ENCODE results near the gene ELOVL2.

ELOVL2 gene

DNA sequence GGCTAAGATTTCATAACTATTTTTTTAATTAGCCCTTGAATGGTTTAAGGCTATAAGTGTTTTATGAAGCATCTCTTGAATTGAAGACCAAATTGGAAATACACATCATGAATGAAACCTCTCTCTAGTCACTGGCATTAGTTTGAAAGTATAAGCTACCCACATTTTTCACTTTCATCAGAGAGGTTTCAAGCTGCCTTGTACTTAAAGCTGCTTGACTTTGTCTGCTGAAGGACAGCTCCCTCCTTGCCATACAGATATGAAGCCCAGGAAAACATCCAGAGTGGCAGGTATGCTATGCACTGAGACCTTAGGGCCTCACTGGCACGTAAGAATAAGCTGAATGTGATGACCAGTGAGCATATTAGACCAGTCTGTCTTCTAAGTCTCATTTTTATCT lies 62.7 kb downstream of the ELOVL2 start:
- DNase-seq (ENCODE audit: low read depth in 2 of 2) = no peak

DNA sequence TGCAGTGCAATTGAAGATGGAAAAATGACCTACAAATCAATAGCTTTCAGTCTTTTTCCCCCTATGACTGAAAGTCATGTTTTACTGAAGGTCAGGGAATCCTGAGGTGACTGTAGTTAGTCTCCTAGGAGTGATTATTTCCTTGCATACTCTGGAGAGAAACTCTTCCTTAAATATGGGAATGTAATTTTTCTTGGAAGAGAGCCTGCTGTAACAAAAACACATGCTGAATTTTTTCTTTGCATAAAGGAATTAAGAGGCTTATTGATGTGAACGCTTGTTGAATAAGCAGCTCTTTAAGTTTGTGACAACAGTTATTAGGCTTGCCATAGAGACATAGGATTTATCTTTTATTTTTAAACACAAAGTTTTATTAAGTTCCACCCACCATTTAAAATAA lies 64.5 kb downstream of the ELOVL2 start:
- no peak for DNase-seq (ENCODE audit: low read depth in 2 of 2)

DNA sequence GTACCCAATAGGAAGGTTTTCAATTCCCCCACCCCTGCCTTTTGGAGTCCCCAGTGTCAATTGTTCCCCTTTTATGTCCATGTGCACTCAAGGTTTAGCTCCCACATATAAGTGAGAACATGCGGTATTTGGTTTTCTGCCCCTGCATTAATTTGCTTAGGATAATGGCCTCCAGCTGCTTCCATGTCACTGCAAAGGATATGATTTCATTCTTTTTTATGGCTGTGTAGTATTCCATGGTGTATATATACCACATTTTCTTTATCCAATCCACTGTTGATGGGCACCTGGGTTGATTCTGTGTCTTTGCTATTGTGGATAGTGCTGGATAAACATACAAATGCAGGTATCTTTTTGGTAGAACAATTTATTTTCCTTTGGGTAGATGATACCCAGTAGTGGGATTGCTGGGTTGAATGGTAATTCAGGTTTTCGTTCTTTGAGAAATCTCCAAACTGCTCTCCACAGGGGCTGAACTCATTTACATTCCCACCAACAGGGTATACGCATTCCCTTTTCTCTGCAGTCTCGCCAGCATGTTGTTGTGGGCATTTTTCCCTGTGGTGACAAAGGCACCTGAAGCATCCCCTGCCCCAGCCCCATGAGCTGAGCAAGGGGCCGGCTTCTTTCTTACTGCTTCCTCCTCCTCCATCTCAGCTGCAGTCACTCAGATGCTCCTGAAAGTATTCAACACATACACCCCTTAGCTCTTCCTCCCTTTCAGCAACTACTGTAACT lies 66.7 kb downstream of the ELOVL2 start:
- DNase-seq (ENCODE audit: low read depth in 2 of 2) = no peak

DNA sequence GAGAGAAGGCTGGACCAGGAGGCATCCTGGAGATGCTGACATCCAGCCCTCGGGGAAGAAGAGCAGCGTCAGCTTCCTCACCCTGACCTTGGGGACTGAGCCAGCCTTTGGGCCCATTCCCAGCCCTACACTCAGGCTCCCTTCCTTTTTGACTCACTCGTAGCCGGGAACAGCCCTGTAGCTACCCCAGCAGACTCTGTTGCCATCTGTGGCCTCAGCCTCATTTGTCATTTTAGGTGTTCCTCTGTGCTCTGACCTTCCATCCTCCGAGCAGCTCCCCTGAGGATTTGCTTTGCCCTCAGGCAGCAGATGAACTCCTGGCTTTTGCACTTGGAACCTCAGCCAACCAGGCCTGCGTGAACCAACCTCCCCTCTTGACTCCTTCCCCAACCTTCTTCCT lies 67.5 kb downstream of the ELOVL2 start:
- no peak for DNase-seq (ENCODE audit: low read depth in 2 of 2)

DNA sequence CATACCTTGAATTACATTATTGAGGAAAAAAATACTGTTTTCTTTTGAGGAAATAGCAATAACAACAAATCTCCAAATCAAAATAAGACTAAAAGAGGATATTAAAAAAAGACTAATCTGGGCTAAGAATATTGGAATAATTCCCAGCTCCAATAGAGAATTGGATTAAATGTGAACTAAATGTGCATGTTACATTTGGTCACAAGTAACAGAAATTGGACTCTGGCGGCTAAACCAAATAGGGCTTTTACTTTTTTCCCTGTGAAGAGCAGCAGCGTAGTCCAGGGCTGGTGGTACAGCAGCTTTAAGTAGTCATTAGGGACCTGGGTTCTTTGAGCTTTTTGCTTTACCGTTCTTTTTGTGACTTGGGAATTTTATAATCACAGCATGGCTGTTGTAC lies 71.9 kb downstream of the ELOVL2 start:
- no peak for DNase-seq (ENCODE audit: low read depth in 2 of 2)

DNA sequence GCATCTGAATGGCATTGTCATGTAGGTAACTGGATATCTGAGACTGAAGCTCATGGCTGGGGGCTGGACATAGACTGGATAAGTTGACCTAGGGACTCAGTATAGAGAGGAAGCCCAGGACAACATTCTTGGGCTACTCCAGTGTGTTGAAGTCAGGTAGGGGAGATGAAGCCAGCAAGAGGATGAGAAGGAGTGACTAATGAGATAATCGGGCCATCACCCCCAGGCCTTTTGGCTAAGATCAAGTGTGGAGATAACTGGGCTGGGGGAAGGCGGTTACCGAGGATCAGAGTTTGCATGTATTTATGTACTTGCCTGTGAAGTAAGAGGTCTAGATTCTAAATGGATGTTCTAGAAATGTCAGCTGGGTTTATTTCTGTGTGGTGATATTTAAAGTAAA lies 73.4 kb downstream of the ELOVL2 start:
- DNase-seq (ENCODE audit: low read depth in 2 of 2) = no peak

DNA sequence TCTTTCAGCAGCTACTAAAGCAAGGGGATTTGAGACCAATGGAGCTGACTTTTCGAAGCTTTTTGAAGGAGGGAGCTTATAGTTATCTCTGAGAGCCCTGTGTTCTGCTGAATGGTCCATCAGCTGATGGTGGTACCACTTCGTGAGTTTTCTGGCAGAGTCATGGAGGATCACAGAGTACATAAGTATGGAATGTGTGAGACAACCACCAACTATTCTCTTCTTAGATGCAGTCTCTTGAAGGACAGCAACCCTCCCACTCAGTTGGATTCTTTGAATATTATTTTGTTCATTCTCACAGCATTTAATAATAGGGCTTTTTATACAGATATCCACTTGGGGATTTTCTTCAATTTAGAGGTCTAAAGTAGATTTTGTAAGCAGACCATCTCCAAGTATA lies 75.3 kb downstream of the ELOVL2 start:
- peak; percentile 15 to 21 for DNase-seq (ENCODE audit: low read depth in 2 of 2)

DNA sequence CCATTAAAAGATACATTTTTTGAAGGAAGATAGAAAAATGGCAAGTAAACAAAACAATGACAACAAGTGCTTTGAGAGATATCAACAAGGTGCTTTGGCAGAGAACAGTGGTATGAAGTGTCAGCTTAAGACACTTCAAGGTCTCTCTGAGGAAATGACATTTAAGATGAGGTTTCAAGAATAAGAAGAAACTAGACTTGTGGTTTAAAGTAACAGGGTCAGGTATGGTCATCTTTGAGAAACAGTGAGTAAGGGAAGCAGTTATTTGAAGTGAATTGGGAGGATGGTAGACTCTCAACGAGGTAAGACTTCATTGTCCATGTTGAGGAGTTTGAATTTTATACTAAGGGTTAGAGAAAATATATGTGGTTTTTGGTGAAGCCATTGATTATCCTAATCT lies 79.4 kb downstream of the ELOVL2 start:
- DNase-seq (ENCODE audit: low read depth in 2 of 2) = no peak

DNA sequence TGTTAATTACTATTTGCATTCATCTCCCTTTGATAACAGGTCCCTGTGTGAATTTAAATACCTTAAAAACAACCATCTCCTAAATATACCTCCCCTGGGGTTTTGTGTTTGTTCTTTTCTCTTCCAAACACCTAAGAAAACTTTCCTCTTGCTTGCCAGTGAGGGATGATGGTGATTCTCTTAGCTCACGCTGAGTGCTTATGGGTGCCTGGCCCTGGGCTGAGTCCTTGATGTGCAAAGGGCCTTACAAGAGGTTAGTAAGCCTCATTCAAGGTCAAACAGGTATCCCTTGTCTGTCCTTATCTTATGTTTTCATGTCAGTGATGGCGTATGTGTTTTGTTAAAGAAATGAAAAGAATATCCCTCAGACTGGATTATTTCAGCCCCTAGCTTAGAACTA lies 81.0 kb downstream of the ELOVL2 start:
- DNase-seq (ENCODE audit: low read depth in 2 of 2) = no peak

DNA sequence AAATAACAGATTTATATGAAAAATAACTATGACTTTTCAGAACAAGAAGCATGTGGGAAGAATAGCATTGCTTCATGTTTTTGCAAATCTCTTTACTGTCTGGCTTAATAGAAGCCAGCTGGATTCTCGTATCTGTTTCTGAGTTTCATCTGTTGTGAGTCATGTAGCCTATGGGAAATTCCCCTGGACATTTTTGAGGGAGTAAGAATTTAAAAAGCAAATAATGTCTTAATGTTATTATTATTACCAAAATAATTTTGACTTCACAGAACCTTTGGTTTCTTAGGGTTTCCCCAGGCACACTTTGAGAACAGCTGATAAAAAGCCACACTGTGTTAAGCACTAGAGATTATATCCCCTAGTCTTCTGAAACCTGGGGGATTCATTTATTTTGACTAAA lies 81.4 kb downstream of the ELOVL2 start:
- DNase-seq (ENCODE audit: low read depth in 2 of 2) = peak; percentile 75 to 83

DNA sequence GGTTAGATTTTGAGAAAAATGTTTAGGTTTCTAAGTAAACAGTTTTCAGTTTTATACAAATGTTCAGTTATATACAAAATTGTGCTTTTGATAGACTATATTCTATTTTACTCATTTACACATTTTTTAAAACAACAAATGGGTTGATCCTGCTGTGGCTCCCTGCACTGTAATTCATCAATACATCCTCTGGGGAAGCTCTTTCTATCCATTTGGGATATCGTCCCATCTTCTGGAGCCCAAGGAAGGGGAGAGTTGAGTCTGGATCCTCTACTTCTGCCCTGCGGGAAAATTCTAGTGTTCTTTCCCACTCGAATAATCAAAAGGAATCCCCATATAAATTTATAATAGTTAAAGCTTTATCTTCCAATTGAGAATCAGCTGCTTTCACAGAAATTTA lies 82.3 kb downstream of the ELOVL2 start:
- DNase-seq (ENCODE audit: low read depth in 2 of 2) = no peak

DNA sequence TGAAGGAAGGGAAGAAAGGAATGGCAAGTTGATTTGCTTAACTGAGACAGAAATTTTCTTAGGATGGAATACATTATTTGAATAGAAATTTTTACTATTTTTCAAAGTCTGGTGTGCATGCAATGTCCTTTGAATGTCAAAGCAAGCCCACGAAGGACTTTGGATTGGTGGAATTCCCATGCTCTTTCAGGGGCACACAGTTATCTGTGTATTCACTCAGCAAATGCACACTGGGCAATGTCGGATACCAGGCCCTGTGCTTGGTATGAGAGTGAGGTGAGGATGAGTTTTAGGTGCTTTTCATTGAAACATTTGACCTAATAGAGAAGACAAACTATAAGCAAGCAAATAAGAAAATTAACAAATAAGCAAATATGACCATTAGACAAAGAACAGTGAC lies 83.9 kb downstream of the ELOVL2 start:
- no peak for DNase-seq (ENCODE audit: low read depth in 2 of 2)

DNA sequence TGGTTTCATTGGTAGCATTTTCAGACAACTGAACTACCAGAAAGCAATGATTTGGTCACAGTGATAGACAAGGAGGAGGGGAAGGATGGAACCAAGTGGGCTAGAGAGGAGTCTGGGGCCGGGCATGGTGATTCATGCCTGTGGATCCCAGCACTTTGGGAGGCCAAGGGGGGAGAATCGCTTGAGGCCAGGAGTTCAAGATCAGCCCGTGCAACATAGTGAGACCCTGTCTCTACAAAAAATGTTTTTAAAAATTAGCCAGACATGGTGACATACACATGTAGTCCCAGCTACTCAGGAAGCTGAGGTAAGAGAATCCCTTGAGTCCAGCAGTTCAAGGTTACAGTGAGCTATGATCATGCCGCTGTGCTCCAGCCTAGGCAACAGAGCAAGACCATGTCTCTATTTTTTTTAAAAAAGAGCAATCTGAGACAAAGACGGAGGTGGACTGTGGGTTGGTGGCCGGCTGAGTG lies 86.7 kb downstream of the ELOVL2 start:
- no peak for DNase-seq (ENCODE audit: low read depth in 2 of 2)

DNA sequence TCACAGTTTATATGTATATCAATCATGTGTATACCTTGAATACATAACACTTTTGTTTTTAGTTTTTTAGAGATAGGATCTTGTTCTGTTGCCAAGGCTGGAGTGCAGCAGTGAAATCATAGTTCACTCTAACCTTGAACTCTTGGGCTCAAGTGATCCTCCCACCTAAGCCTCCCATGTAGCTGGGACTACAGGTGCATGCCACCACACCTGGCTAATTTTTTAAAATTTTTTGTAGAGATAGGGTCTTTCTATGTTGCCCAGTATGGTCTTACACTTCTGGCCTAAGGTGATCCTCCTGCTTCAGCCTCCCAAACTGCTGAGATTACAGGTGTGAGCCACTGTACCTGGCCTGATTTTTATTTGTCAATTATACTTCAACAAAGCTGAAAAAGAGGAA lies 87.3 kb downstream of the ELOVL2 start:
- no peak for DNase-seq (ENCODE audit: low read depth in 2 of 2)

DNA sequence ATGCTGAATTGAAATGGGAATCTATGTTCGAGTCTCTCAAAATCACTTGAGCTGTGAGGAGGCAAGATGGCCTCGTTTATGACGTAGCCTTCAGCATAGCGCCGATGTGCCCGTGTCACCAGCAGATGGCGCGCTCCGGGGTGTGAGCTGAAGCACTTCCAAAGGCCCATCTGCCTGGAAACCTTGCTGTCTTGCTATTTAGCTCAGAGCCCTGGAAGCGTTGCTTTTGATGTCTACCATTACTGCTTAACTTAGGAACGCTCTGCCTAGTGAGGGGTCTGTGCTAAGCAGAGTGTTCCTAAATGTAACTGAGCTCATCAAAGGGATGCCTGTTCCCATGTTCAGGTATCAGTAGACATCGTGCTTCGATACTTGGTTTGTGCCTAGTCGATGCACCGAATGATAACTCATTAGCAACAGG lies 89.5 kb downstream of the ELOVL2 start:
- DNase-seq (ENCODE audit: low read depth in 2 of 2) = peak; percentile 49 to 54

DNA sequence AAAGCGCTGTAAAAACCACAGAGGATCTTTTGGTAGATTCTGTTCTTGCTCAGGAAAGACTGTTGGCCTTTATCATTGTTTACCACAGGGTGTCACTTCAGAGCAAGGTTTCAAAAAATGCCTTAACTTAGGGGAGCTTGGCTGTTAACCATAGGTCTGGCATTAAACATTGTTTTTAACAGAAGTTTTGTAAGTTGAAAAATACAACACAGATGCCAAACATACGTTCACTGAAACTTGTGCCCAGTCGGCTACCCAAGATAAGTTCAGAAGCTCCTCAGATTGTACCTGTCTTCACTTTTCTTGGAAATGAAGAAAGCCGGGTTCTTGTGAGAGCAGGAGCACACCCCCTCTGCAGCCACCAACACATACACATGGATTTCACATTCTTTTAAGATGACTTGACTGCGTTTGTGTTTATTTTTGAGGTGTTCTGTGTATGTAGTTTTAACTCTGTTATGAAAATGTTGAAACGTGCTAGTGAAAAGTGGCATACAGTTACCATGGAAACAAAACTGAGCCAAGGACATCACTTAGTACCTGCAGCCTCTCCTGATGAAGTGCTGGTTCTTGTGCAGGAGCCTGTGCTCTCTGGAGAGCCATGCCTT lies 92.3 kb downstream of the ELOVL2 start:
- DNase-seq (ENCODE audit: low read depth in 2 of 2) = peak; percentile 36 to 37

DNA sequence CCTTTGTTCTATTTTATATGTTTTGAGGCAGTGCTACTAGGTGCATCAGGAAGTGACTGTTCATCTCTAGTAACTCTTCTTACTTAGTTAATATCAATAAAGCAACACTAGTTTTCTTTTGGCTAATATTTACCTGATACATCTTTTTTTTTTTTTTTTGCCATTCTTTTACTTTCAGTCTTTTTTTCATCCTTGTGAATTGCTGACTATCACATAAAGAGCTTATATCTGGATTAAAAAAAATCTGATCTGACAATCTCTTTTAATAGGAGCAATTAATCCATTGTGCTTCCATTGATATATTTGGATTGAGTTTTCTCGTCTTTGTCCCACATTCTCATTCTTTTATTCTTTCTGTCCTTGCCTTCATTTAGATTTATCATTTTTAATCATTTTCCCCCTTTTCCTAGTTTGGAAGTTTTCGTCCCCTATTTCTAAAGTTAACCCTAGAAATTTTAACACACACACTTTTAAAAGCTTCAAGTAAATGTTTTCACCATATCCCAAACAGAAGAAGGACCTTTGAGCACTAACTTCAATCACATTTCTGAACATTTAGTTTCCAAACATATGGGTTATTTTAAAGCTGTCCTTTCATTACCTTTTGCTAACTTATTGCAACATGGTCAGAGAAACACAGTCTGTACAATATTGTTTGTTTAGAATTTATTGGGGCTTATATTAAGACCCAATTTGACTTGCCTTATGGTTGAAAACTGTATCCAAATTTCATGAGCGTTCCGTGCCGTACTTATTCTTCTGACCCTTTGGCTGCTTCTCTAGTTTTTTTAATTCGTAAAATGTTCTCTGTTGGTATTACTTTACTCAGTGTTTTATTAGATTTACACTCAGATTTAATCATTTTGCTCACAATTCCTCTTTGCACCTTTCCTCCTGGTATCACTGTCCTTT lies 94.3 kb downstream of the ELOVL2 start:
- no peak for DNase-seq (ENCODE audit: low read depth in 2 of 2)

DNA sequence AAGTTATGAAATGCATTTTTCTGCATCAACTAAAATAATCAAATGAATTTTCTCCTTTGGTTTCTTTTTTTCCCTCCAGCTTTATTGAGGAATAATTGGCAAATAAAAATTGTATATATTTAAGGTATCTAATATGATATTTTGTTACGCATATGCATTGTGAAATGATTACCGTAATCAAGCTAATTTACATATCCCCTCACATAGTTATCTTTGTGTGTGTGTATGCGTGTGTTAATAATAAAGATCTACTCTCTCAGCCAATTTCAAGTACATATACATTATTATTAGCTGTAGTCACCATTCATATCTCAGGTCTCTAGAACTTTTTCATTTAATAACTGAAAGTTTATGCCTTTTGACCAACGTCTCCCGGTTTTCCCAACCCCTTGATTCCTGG lies 96.1 kb downstream of the ELOVL2 start:
- no peak for DNase-seq (ENCODE audit: low read depth in 2 of 2)

DNA sequence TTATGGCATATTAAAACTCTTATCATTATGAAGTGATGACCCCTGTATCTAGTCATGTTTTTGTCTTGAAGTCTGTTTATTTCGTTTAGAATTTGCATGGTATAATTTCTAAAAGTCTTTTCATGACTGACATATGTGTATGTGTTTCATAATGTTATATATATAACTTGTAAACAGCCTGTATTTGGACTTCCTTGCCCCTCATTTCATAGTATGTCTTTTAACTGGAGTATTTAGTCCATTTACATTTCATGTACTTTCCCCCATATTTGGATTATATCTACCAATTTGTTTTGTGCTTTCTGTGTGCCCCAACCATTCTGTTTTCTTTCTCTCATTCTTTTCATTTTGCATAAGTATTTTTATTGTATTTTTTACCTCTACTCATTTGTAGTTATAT lies 98.3 kb downstream of the ELOVL2 start:
- DNase-seq (ENCODE audit: low read depth in 2 of 2) = no peak

DNA sequence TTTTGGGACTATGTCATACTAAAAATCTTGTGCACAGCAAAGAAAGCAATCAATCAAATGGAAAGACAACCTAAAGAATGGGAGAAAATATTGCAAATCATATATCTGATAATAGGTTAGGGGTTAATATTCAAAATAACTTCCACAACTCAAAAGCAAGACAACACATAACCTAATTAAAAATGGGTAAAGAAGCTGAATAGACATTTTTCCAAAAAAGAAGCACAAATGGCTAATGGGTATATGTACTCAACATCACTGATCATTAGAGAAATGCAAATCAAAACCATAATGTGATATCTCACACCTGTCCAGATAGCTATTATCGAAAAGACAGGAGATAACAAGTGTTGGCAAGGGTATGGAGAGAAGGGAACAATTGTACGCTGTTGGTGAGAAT lies 104.3 kb downstream of the ELOVL2 start:
- no peak for DNase-seq (ENCODE audit: low read depth in 2 of 2)

DNA sequence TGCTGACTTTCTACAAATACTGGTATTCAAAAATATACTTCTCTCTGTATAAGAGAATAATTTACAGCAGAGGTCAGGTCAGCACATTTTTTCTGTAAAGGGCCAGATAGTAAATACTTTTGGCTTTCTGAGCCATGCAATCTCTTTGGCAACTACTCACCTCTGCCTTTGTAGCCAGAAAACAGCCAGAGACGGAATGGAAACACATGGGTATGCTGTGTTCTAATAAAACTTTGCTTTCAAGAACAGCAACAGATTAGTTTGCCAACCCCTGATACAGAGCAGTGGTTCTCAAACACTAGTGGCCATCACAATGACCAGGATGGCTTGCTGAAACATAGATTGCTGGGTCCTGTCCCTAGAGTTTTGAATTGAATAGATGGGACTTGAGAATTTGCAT lies 111.0 kb downstream of the ELOVL2 start:
- DNase-seq (ENCODE audit: low read depth in 2 of 2) = no peak

All from fibroblast of skin of left biceps (primary cell).